ENCODE measurements around the gene PTTG2. TPM values are rescaled to one million over a fixed set of nuclear protein-coding genes. Genes with fewer than 3 reads are reported as not detected.

The PTTG2 gene
- total RNA-seq, 4 donors from 2014 or later: 0.90 to 4.1 TPM; not detected in 2

- H3K27ac ChIP-seq: peak overlapping the region; percentile 80 to 99
- no peak for TF ChIP-seq CTCF (IDR thresholded peaks at IDR 0.05)
- no peak for TF ChIP-seq POLR2A (IDR thresholded peaks at IDR 0.05)
- intact Hi-C loops (cut with DNase I; ENCODE audit: low total_unique reads): no loop called here
- peaks cover 3 to 9% of the 10 kb centered on the region in 2 donors for H3K4me1 ChIP-seq
- no peak for DNase-seq
- no peak overlapping the region for H3K4me3 ChIP-seq
- no peaks in the 10 kb centered on the region for H3K27me3 ChIP-seq
- H3K36me3 ChIP-seq: no peaks in the 10 kb centered on the region
- H3K9me3 ChIP-seq: no peaks in the 10 kb centered on the region
Observed at GRCh38 chr4:37995981-37996775, 36.0 kb downstream of the PTTG2 start.

GRCh38 chr4:37998226-37998625, 38.0 kb downstream of the PTTG2 start:
- no peak for TF ChIP-seq CTCF (IDR thresholded peaks at IDR 0.05)
- H3K27me3 ChIP-seq: no peaks in the 10 kb centered on the region
- H3K27ac ChIP-seq: peak overlapping the region; percentile 80 to 99
- intact Hi-C loops (cut with DNase I; ENCODE audit: low total_unique reads): no loop called here
- no peak overlapping the region for H3K4me3 ChIP-seq
- H3K4me1 ChIP-seq: peaks cover 3 to 9% of the 10 kb centered on the region in 2 donors
- no peaks in the 10 kb centered on the region for H3K36me3 ChIP-seq
- DNase-seq: no peak
- no peaks in the 10 kb centered on the region for H3K9me3 ChIP-seq

- H3K27me3 ChIP-seq: no peaks in the 10 kb centered on the region
- H3K4me1 ChIP-seq: peaks cover 3 to 4% of the 10 kb centered on the region in 2 donors
- intact Hi-C loops (cut with DNase I; ENCODE audit: low total_unique reads): no loop called here
- no peaks in the 10 kb centered on the region for H3K36me3 ChIP-seq
- H3K27ac ChIP-seq: peak overlapping the region; percentile 80 to 99
- H3K9me3 ChIP-seq: no peaks in the 10 kb centered on the region
- TF ChIP-seq CTCF (IDR thresholded peaks at IDR 0.05) (no peak), POLR2A (IDR thresholded peaks at IDR 0.05) (no peak)
- H3K4me3 ChIP-seq: no peak overlapping the region
- DNase-seq: no peak
Observed at GRCh38 chr4:37999000-37999716, 39.0 kb downstream of the PTTG2 start.

GRCh38 chr4:37999965-38000364, 39.8 kb downstream of the PTTG2 start:
- H3K9me3 ChIP-seq: no peaks in the 10 kb centered on the region
- no peak for TF ChIP-seq CTCF (IDR thresholded peaks at IDR 0.05)
- no peak for TF ChIP-seq POLR2A (IDR thresholded peaks at IDR 0.05)
- no peak for DNase-seq
- peaks cover 3 to 4% of the 10 kb centered on the region in 2 donors for H3K4me1 ChIP-seq
- H3K36me3 ChIP-seq: no peaks in the 10 kb centered on the region
- H3K27me3 ChIP-seq: no peaks in the 10 kb centered on the region
- intact Hi-C loops (cut with DNase I; ENCODE audit: low total_unique reads): no loop called here
- peak overlapping the region; percentile 28 to 99 for H3K27ac ChIP-seq
- no peak overlapping the region for H3K4me3 ChIP-seq

GRCh38 chr4:38001927-38002326, 41.7 kb downstream of the PTTG2 start:
- H3K27ac ChIP-seq: peak overlapping the region; percentile 91 to 99
- DNase-seq: no peak
- H3K4me3 ChIP-seq: no peak overlapping the region
- peaks cover under 1 to 4% of the 10 kb centered on the region in 2 donors for H3K4me1 ChIP-seq
- no peaks in the 10 kb centered on the region for H3K9me3 ChIP-seq
- intact Hi-C loops (cut with DNase I; ENCODE audit: low total_unique reads): no loop called here
- no peaks in the 10 kb centered on the region for H3K36me3 ChIP-seq
- TF ChIP-seq CTCF (IDR thresholded peaks at IDR 0.05) (no peak), POLR2A (IDR thresholded peaks at IDR 0.05) (no peak)
- H3K27me3 ChIP-seq: no peaks in the 10 kb centered on the region

All from uterus (tissue), 4 donors.